Glutamatergic neuron (in vitro differentiated cells): ENCODE data around the gene KIF21A. TPM values are rescaled to one million over a fixed set of nuclear protein-coding genes. Genes with fewer than 3 reads are reported as not detected.

Experiments
- DNase-seq: peaks from one replicate; pipeline ENCODE4 v3.0.0; 2022
- H3K27ac Mint-ChIP-seq: one replicate; pipeline ENCODE4 v1.8.0; 2020; ENCODE audit warnings: mild to moderate bottlenecking, mixed read lengths, inconsistent platforms; ENCODE audit not compliant: unreplicated experiment
- H3K27me3 Mint-ChIP-seq: one replicate; pipeline ENCODE4 v1.8.0; 2020; ENCODE audit warnings: mild to moderate bottlenecking, moderate library complexity, mixed read lengths, inconsistent platforms; ENCODE audit not compliant: unreplicated experiment
- H3K36me3 Mint-ChIP-seq: one replicate; pipeline ENCODE4 v1.8.0; 2020; ENCODE audit warnings: mild to moderate bottlenecking, mixed read lengths, inconsistent platforms; ENCODE audit not compliant: unreplicated experiment
- H3K4me1 Mint-ChIP-seq: one replicate; pipeline ENCODE4 v1.8.0; 2020; ENCODE audit warnings: mild to moderate bottlenecking, low read depth, mixed read lengths, inconsistent platforms; ENCODE audit not compliant: unreplicated experiment
- H3K4me3 Mint-ChIP-seq: one replicate; pipeline ENCODE4 v1.8.0; 2020; ENCODE audit warnings: mild to moderate bottlenecking, mixed read lengths, inconsistent platforms; ENCODE audit not compliant: unreplicated experiment
- H3K9me3 Mint-ChIP-seq: one replicate; pipeline ENCODE4 v1.8.0; 2020; ENCODE audit warnings: mild to moderate bottlenecking, moderate library complexity, mixed read lengths, inconsistent platforms; ENCODE audit not compliant: unreplicated experiment
- total RNA-seq: library from RNA; stranded (reverse); fragmentation: NEBNext Ultra II Directional; extraction: Animal tissue kit (Norgen Biotek cat#: 25700); gene quantifications from one replicate; pipeline ENCODE4 v1.2.1, GENCODE V29; 2021; ENCODE audit not compliant: unreplicated experiment
- TF ChIP-seq, protein P1 (sequence below): fragments of 200-600 bp; sonication (generic); IDR thresholded peaks from one replicate; pipeline ENCODE4 v1.5.0; 2021; ENCODE audit not compliant: partially characterized antibody, unreplicated experiment

The KIF21A gene
- total RNA-seq, 1 donor from 2014 or later, result 93.1 TPM

DNA sequence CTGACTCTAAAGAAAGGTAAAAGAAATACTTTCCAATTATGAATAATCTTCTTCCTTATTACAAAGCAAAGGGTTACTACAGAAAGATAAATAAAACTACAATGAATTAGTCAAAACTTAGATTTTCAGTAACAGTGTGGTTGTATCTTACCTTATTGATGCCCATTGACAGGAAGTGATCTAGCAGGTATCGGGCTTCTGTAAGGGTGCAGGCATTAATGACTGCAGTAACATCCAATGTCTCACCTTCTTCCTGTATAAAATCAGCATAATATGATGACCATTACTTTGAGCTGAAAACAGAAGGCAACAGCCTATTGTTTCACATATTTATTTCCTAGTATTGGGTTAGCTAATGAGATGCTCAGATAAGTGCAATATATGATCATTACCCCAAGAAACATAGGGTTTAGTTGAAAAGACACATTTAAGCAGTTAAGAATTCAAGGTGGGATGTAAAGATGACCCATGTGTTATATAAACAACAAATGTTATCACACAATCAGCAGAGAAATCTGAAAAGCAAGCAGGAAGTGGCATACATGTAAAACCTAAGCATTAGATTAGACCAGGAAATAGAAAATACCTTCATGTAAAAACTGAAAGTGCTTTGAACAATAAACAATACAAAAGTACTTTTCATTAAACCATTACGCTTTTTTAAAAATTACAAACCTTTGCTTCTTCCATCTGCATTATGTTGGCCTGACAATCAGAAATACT is 111.2 kb downstream of the KIF21A start:
- DNase-seq, result no peak
- no peaks in the 10 kb centered on the region for H3K36me3 Mint-ChIP-seq
- peaks cover 12% of the 10 kb centered on the region for H3K4me1 Mint-ChIP-seq
- TF ChIP-seq, protein P1, sequence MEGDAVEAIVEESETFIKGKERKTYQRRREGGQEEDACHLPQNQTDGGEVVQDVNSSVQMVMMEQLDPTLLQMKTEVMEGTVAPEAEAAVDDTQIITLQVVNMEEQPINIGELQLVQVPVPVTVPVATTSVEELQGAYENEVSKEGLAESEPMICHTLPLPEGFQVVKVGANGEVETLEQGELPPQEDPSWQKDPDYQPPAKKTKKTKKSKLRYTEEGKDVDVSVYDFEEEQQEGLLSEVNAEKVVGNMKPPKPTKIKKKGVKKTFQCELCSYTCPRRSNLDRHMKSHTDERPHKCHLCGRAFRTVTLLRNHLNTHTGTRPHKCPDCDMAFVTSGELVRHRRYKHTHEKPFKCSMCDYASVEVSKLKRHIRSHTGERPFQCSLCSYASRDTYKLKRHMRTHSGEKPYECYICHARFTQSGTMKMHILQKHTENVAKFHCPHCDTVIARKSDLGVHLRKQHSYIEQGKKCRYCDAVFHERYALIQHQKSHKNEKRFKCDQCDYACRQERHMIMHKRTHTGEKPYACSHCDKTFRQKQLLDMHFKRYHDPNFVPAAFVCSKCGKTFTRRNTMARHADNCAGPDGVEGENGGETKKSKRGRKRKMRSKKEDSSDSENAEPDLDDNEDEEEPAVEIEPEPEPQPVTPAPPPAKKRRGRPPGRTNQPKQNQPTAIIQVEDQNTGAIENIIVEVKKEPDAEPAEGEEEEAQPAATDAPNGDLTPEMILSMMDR, result no peak
- no peak overlapping the region for H3K4me3 Mint-ChIP-seq
- no peaks in the 10 kb centered on the region for H3K9me3 Mint-ChIP-seq
- no peak overlapping the region for H3K27ac Mint-ChIP-seq
- no peaks in the 10 kb centered on the region for H3K27me3 Mint-ChIP-seq

DNA sequence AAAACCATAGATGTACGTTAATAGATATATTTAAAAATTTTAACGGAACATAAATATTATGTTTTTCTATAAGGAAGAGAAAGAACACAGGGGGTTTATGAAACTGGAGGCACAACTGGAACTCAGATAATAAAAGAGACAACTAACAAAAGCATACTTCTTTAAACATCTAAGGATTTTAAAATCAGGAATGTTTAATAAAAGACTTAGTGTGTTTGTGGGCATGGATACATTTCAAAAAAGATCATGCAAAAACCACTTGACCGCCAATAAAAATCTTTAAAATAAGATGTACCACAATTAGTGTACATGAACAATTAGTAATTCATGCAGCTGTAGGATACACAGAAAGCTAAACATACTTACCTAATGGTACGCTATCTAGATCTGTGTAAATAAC is 113.0 kb downstream of the KIF21A start:
- Mint-ChIP-seq H3K36me3 (no peaks in the 10 kb centered on the region), H3K4me3 (no peak overlapping the region), H3K9me3 (no peaks in the 10 kb centered on the region), H3K27me3 (no peaks in the 10 kb centered on the region), H3K4me1 (peaks cover 12% of the 10 kb centered on the region), H3K27ac (no peak overlapping the region)
- TF ChIP-seq, protein P1, result no peak
- no peak for DNase-seq

DNA sequence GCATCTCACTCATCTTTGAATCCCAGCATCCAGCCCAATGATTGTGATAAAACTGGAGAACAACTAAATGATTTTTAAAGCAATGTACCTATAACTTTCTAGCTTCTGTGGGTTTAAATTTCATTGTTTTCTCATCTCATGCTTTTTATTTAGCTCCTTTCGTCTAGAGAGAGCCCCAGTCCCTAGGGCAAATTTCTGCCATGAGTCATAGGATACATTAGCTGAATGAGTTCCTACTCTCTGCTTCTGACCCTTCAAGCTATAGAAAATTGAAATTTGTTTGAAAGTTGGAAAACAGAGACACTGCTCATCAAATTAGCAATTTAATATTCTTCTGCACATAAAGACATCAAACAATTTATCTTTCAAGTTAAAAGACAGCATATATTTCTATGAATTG is 113.9 kb downstream of the KIF21A start:
- TF ChIP-seq, protein P1, result no peak
- Mint-ChIP-seq H3K4me3 (no peak overlapping the region), H3K27ac (no peak overlapping the region), H3K9me3 (no peaks in the 10 kb centered on the region), H3K36me3 (no peaks in the 10 kb centered on the region), H3K4me1 (peaks cover 12% of the 10 kb centered on the region), H3K27me3 (no peaks in the 10 kb centered on the region)
- no peak for DNase-seq

DNA sequence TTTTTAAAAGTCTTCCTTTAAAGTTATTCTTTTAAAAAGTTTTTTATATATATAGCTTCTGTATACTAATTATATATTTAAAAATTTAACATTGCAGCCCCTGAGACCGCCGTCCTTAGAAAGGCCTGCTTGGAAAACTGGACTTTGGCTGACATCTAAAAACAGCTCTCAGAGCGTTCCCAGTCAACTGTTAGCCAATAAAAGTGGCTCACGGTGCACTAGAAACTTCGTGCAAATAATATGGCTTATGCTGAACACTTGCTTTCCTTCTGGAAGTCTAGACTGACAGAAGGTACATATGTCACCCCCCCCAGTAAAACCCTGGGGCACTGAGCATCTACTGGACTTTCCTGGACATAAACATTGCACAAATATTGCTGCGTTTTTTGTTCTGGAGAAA is 115.0 kb downstream of the KIF21A start:
- no peaks in the 10 kb centered on the region for H3K36me3 Mint-ChIP-seq
- peaks cover 12% of the 10 kb centered on the region for H3K4me1 Mint-ChIP-seq
- DNase-seq, result no peak

DNA sequence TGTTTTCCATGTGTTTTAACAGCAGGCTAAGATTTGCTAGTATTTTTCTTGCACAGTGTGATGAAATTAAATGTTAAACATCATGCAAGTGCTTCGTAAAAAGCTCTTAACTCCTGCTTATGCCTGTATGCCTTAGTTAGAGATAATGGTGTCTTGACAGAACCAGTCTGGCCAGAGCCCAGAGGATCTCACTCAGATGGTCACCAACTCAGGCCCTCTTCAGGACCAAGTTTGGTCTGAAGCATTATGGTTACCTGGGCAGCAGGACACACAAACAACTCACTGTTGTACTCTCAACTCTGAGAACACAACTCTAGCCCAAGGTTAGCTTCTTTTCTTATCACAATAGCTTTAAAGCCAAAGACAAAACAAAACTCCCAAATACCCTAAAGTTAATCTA is 115.4 kb downstream of the KIF21A start:
- Mint-ChIP-seq H3K9me3 (no peaks in the 10 kb centered on the region), H3K4me1 (peaks cover 12% of the 10 kb centered on the region), H3K27ac (no peak overlapping the region), H3K36me3 (no peaks in the 10 kb centered on the region), H3K27me3 (no peaks in the 10 kb centered on the region), H3K4me3 (no peak overlapping the region)
- TF ChIP-seq, protein P1, result no peak
- no peak for DNase-seq

More for the DNA sequence above, 115.0 kb downstream of the KIF21A start:
- H3K4me3 Mint-ChIP-seq, result no peak overlapping the region
- H3K9me3 Mint-ChIP-seq, result no peaks in the 10 kb centered on the region
- H3K27me3 Mint-ChIP-seq, result no peaks in the 10 kb centered on the region
- no peak overlapping the region for H3K27ac Mint-ChIP-seq
- TF ChIP-seq, protein P1, result no peak
